Measurements from ENCODE around the gene CYP4B1.

GRCh38 chr1:46830665-46831322, 31.9 kb downstream of the CYP4B1 start:
- TF ChIP-seq POLR2A (IDR thresholded peaks at IDR 0.05) (no peak), CTCF (IDR thresholded peaks at IDR 0.05) (no peak)

Data from body of pancreas (tissue), 4 donors.